GM03348 (cell line): ENCODE results near the gene EMP3.
"Not testable (repeated sequence)": the region's sequence is repeated elsewhere in the genome, so short reads cannot be mapped to it uniquely, and the experiment has no call there.

Experiments used
- DNase-seq: peaks from one replicate; pipeline ENCODE4 v3.0.0; 2012; ENCODE audit warnings: low spot score

The EMP3 gene

DNA sequence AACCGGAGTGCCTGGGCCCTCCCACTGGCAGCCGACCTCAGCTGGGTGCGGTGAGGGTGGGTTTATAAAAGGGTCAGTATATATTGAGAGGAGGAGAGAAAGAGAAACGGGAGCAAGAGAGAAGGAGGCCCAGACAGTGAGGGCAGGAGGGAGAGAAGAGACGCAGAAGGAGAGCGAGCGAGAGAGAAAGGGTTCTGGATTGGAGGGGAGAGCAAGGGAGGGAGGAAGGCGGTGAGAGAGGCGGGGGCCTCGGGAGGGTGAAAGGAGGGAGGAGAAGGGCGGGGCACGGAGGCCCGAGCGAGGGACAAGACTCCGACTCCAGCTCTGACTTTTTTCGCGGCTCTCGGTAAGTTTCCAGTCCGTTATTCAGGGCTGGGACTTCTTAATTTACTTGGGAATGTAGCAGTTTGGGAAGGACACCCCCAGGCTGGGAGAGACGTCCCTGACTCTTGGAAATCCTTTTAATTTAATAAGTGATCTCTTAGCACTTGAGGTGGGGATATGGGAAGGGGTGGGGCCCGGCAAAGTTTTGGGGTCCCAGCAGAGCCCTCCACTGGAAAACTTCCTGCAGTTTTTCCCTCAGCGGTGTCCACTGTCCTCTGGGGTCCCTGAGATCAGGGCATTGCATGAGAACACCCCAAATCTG, at the start of gene EMP3:
EMP3 (plus strand) TSS at position 288 of the 646 bp plus-strand sequence. CDS start 1,293 bp downstream, outside the sequence.
- DNase-seq = peak; percentile 94

DNA sequence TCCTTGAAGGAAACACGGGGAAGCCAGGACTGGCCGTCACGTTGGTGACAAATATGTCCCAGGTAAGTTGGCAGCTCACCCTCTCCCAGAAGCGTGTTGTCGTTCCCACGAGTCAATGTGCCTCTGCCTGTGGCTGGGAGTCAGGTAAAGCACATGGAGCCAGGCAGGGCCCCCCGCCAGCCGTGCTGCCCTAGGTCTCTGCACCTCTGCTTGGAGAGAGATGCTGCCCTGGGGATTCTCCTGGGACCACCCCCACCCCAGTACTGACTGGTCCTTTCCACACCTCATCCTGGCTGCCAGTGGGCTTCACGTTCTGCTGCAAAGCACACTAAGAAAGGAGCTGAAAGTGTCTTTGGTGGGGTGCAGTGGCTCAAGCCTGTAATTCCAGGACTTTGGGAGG, 45.6 kb upstream of the EMP3 start:
- DNase-seq = no peak

DNA sequence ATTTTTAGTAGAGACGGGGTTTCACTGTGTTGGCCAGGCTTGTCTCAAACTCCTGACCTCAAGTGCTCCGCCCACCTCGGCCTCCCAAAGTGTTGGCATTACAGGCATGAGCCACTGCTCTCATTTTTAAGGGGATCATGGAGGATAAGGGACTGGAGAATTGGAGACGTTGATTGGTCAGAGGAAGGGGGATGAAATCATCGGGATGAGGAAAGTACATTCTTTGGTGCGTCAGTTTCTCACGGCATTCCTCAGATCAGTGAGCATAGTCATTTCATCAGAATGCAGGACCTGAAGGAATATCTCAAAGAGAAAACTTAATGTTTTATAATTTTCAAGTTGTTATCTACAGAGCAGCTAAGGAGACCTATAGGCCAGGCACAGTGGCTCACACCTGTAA, 41.4 kb upstream of the EMP3 start:
- no peak for DNase-seq

- no peak for DNase-seq
Observed at GRCh38 chr19:48284896-48285295, 40.5 kb upstream of the EMP3 start.

DNA sequence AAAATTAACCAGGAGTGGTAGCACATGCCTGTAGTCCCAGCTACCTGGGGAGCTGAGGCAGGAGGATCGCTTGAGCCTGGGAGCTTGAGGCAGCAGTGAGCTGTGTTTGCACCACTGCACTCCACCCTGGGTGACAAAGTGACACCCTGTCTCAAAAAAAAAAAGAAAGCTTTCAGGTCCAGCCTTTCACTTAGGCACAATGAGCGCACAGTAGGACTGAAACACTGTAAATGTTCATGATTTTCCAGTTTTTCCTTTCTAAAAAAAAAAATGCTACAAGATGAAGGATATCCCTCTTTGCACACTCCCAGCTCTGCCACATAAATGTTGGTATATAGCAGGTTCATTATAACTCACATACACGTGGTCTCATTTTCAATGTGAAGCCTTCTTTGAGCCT, 37.6 kb upstream of the EMP3 start:
- DNase-seq = no peak

- DNase-seq = peak; percentile 78
Observed at GRCh38 chr19:48290401-48290770, 35.0 kb upstream of the EMP3 start.

DNA sequence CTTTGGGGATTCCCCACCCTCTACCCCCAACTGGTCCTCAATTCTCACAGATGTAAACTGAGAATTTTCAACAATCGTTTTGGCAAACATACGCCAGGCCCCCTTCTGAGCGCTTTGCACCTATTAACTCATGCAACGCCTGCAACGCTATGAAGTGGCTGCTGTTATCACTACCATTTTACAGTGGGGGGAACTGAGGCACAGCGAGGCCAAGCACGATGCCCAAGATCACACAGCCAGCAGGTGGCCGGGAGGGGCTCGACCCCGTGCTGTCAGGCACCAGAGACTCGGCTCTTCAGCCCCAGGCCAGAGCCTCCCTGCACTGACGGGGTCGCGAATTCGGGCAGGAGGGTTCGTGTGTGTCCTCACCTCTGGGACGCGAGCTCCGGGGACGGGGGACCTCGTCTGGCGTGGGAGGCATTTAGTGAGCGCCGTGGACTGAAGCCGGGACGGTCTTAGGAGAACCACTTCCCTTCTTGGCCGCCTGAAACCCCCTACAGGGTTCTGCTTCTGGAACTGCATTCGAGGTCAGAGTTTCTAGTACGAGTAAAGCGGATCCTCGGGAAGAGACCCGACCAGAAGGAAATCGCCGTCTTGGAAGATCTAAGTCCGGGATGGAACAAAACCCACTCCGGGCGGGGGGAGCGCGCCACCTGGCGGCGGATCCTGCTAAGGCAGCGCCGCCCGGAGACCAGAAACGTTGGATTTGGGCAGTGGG, 34.4 kb upstream of the EMP3 start:
- DNase-seq = peak; percentile 92

DNA sequence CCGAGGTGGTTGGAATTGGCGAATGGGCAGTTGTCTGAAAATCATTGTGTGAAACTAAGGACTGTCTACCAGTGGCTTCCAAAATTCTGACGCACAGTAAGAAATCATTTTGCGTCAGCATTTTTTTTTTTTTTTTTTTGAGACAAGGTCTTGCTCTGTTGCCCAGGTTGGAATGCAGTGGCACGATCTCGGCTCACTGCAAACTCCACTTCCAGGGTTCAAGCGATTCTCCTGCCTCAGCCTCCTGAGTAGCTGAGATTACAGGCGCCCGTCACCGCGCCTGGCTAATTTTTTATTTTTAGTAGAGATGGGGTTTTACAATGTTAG, 33.9 kb upstream of the EMP3 start:
- not testable (repeated sequence) for DNase-seq

- peak; percentile 85 for DNase-seq
Observed at GRCh38 chr19:48292798-48293197, 32.6 kb upstream of the EMP3 start.

DNA sequence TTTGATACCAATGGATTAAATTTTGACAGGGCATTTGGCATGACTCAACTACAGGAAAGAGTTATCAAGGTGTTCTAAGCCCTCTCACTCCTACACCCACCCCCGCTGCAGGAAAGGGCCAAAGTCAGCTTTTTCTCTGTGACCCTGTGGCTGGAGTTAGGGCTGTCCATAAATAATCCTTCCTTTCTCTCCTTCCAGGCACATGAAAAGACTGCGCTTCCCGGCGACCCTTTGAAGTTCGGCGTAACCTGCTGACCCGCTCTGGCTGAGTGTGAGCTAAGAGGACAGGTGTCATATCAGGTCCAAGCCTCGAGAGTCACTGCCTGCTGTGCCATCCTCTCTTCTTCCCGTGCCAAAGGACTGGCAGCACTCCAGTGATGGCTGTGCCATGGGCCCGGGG, 29.9 kb upstream of the EMP3 start:
- DNase-seq = no peak

- no peak for DNase-seq
Observed at GRCh38 chr19:48296963-48297734, 28.2 kb upstream of the EMP3 start.

- DNase-seq = no peak
Observed at GRCh38 chr19:48297975-48298374, 27.4 kb upstream of the EMP3 start.

- DNase-seq = no peak
Observed at GRCh38 chr19:48301886-48302599, 23.3 kb upstream of the EMP3 start.

- DNase-seq = no peak
Observed at GRCh38 chr19:48302600-48302959, 22.8 kb upstream of the EMP3 start.

GRCh38 chr19:48303367-48303766, 22.0 kb upstream of the EMP3 start:
- no peak for DNase-seq

- no peak for DNase-seq
Observed at GRCh38 chr19:48303866-48304265, 21.5 kb upstream of the EMP3 start.

- DNase-seq = no peak
Observed at GRCh38 chr19:48308631-48309586, 16.4 kb upstream of the EMP3 start.

DNA sequence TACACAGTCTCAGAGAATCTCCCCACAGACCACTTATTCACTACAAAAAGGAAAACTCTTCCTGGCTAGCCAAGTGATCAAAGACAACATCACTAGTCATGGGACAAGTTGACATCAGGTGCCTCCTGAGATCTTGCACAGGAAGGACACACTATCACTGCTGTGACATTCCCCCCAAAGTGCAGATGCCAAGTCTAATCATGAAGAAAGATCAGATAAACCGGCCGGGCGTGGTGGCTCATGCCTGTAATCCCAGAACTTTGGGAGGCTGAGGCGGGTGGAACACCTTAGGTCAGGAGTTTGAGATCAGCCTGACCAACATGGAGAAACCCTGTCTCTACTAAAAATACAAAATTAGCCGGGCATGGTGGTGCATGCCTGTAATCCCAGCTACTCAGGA, 15.6 kb upstream of the EMP3 start:
- not testable (repeated sequence) for DNase-seq

- DNase-seq = no peak
Observed at GRCh38 chr19:48310227-48310626, 15.1 kb upstream of the EMP3 start.

- no peak for DNase-seq
Observed at GRCh38 chr19:48311384-48311783, 14.0 kb upstream of the EMP3 start.

GRCh38 chr19:48315712-48316111, 9.6 kb upstream of the EMP3 start:
- DNase-seq = no peak

DNA sequence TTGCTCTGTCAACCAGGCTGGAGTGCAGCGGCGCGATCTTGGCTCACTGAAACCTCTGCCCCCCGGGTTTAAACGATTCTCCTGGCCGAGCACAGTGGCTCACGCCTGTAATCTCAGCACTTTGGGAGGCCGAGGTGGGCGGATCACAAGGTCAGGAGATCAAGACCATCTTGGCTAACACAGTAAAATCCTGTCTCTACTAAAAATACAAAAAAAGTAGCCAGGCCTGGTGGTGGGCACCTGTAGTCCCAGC, 7.7 kb upstream of the EMP3 start:
- DNase-seq = not testable (repeated sequence)
